22Rv1 (cell line): ENCODE data around the gene EMC6.

ENCODE experiments used
- CTCF ChIP-seq: fragments of 450-650 bp; IDR thresholded peaks from 2 replicates; pipeline ENCODE4 v1.5.1; 2017; ENCODE audit warnings: mild to moderate bottlenecking
- ZFX ChIP-seq: fragments of 450-650 bp; IDR thresholded peaks from 2 replicates; pipeline ENCODE4 v1.6.1; 2017; ENCODE audit warnings: antibody characterized with exemption, borderline replicate concordance

GRCh38 chr17:3691617-3692067, 23.0 kb downstream of the EMC6 start:
- peak; percentile 12; the same call in 1 of the 2 replicates for TF ChIP-seq CTCF
- TF ChIP-seq ZFX, result no peak
